HCT116 (cell line): Measurements from ENCODE around the gene SMC1B. TPM values are rescaled to one million over a fixed set of nuclear protein-coding genes. Genes with fewer than 3 reads are reported as not detected.

Experiments used
- ATAC-seq: fragments of 200-7000 bp; cut with Tn5 transposase; 2 replicates; pipeline ENCODE4 v1.9.1; 2020; ENCODE audit warnings: mild to moderate bottlenecking, moderate library complexity
- BruUV-seq: library from RNA; stranded (reverse); fragments of 400-500 nt; replicated peaks from 2 replicates; lab custom pipeline; 2021; lab: Mats Ljungman, UMichigan
- CTCF ChIA-PET: fragments of 300-600 bp; sonication (Branson Sonifier 250); formaldehyde crosslinking; loops from one replicate; lab custom pipeline; 2021; ENCODE audit warnings: antibody characterized with exemption; lab: Charles Lee
- POLR2A ChIA-PET: fragments of 300-600, 350-600 bp; sonication (Branson Sonifier 250); formaldehyde crosslinking; loops from one replicate; lab custom pipeline; 2021; ENCODE audit warnings: antibody characterized with exemption; lab: Charles Lee
- RAD21 ChIA-PET, 2 experiments: fragments of 300-600 bp; sonication (Branson Sonifier 250); formaldehyde crosslinking; loops; one replicate each; lab custom pipeline; 2023; ENCODE audit warnings: low total read pairs in 2 of 2; ENCODE audit not compliant: uncharacterized antibody in 2 of 2, unreplicated experiment in 2 of 2, low non-redundant PET in 1 of 2; lab: Charles Lee
- DNase-seq: peaks from one replicate; pipeline ENCODE4 v3.0.0-alpha.2; 2010; ENCODE audit warnings: low read depth, low spot score
- H2AFZ ChIP-seq: fragments of 200-600 bp; shearing (Covaris generic), sonication (generic); 2 replicates; pipeline ENCODE4 v1.6.1; 2017; ENCODE audit warnings: low read depth, mixed run types, mixed read lengths, antibody characterized with exemption, low read length; ENCODE audit not compliant: poor library complexity, severe bottlenecking
- H3K27ac ChIP-seq: 2 replicates; pipeline ENCODE4 v1.5.1; 2012; ENCODE audit warnings: low read depth, low read length
- H3K27me3 ChIP-seq: fragments of 200-600 bp; sonication (generic); 2 replicates; pipeline ENCODE4 v1.6.1; 2016; ENCODE audit warnings: mixed run types, low read length, mixed read lengths; ENCODE audit not compliant: insufficient read depth
- H3K36me3 ChIP-seq, 2 experiments: fragments of 200-500 bp in 1 of 2; fragments of 200-600 bp in 1 of 2; sonication (Bioruptor generic) in 1 of 2; sonication (generic) in 1 of 2; 2 replicates each; pipeline versions ENCODE4 v1.5.1 to v1.6.1; 2014 to 2016; ENCODE audit warnings: low read length in 2 of 2, inconsistent platforms in 1 of 2, mixed read lengths in 1 of 2, mixed run types in 1 of 2; ENCODE audit not compliant: insufficient read depth in 2 of 2, control insufficient read depth in 1 of 2
- H3K4me1 ChIP-seq, 2 experiments: fragments of 200-600 bp in 1 of 2; sonication (generic) in 1 of 2; 2 replicates each; pipeline versions ENCODE4 v1.5.1 to v1.6.1; 2012 to 2017; ENCODE audit warnings: low read length in 2 of 2, inconsistent platforms in 1 of 2, mild to moderate bottlenecking in 1 of 2, mixed read lengths in 1 of 2, mixed run types in 1 of 2, moderate library complexity in 1 of 2; ENCODE audit not compliant: insufficient read depth in 2 of 2, control insufficient read depth in 1 of 2
- H3K4me2 ChIP-seq: fragments of 200-600 bp; sonication (generic); 2 replicates; pipeline ENCODE4 v1.6.1; 2017; ENCODE audit warnings: mixed run types, low read length, mixed read lengths
- H3K4me3 ChIP-seq, 2 experiments: fragments of 200-600 bp in 1 of 2; sonication (generic) in 1 of 2; replicated peaks in 1 of 2; 2 replicates each; pipeline ENCODE4 v1.5.1; 2011 to 2016; ENCODE audit warnings: low read length in 2 of 2, control low read depth in 1 of 2, low read depth in 1 of 2, mild to moderate bottlenecking in 1 of 2, mixed read lengths in 1 of 2, mixed run types in 1 of 2
- H3K79me2 ChIP-seq: fragments of 200-600 bp; sonication (generic); 2 replicates; pipeline ENCODE4 v1.6.1; 2017; ENCODE audit warnings: mild to moderate bottlenecking, mixed run types, low read length, moderate library complexity, mixed read lengths; ENCODE audit not compliant: insufficient read depth
- H3K9ac ChIP-seq: fragments of 200-600 bp; sonication (generic); 2 replicates; pipeline ENCODE4 v1.6.1; 2016; ENCODE audit warnings: low read length, mixed read lengths
- H3K9me2 ChIP-seq: fragments of 200-600 bp; sonication (generic), shearing (Covaris generic); 2 replicates; pipeline ENCODE4 v1.6.1; 2017; ENCODE audit warnings: mixed run types, mild to moderate bottlenecking, moderate library complexity; ENCODE audit not compliant: insufficient read depth
- H3K9me3 ChIP-seq, 2 experiments: fragments of 200-500 bp in 1 of 2; fragments of 200-600 bp in 1 of 2; sonication (Bioruptor generic) in 1 of 2; sonication (generic) in 1 of 2; 2 replicates each; pipeline ENCODE4 v1.6.1; 2014 to 2017; ENCODE audit warnings: low read length in 2 of 2, mixed read lengths in 2 of 2, inconsistent platforms in 1 of 2, low read depth in 1 of 2, mild to moderate bottlenecking in 1 of 2, mixed run types in 1 of 2, moderate library complexity in 1 of 2; ENCODE audit not compliant: control insufficient read depth in 1 of 2, insufficient read depth in 1 of 2
- H4K20me1 ChIP-seq: fragments of 200-600 bp; sonication (generic), shearing (Covaris generic); 2 replicates; pipeline ENCODE4 v1.6.1; 2017; ENCODE audit warnings: mixed run types, mild to moderate bottlenecking, moderate library complexity; ENCODE audit not compliant: insufficient read depth
- EGR1 ChIP-seq: IDR thresholded peaks from 2 replicates; pipeline ENCODE4 v1.6.1; 2012; ENCODE audit warnings: low read depth
- ELF1 ChIP-seq: IDR thresholded peaks from 2 replicates; pipeline ENCODE4 v1.6.1; 2012; ENCODE audit warnings: low read depth, borderline replicate concordance
- EZH2 ChIP-seq: fragments of 200-600 bp; sonication (generic); IDR thresholded peaks from 2 replicates; pipeline ENCODE4 v1.6.1; 2017; ENCODE audit warnings: antibody characterized with exemption, mixed run types
- EZH2phosphoT487 ChIP-seq: fragments of 200-600 bp; IDR thresholded peaks from 2 replicates; pipeline ENCODE4 v1.6.1; 2018; ENCODE audit warnings: antibody characterized with exemption, borderline replicate concordance
- FOSL1 ChIP-seq: IDR thresholded peaks from 2 replicates; pipeline ENCODE4 v1.6.1; 2012; ENCODE audit warnings: low read depth
- POLR2A ChIP-seq: IDR thresholded peaks from 2 replicates; pipeline ENCODE4 v1.7.0; 2011; ENCODE audit warnings: borderline replicate concordance; ENCODE audit not compliant: insufficient read depth, insufficient read length; ENCODE audit errors: extremely low read depth
- RAD21 ChIP-seq: IDR thresholded peaks from 2 replicates; pipeline ENCODE4 v1.6.1; 2012; ENCODE audit warnings: low read depth, mild to moderate bottlenecking
- SP1 ChIP-seq: IDR thresholded peaks from 2 replicates; pipeline ENCODE4 v1.6.1; 2012; ENCODE audit warnings: low read depth
- SRF ChIP-seq: IDR thresholded peaks from 2 replicates; pipeline ENCODE4 v1.6.1; 2012; ENCODE audit warnings: low read depth
- TCF7L2 ChIP-seq: IDR thresholded peaks from 2 replicates; pipeline ENCODE4 v1.7.0; 2011; ENCODE audit warnings: borderline replicate concordance, inconsistent platforms; ENCODE audit not compliant: insufficient read depth, insufficient read length; ENCODE audit errors: extremely low read depth
- YY1 ChIP-seq: IDR thresholded peaks from 2 replicates; pipeline ENCODE4 v1.6.1; 2011; ENCODE audit warnings: low read length, low read depth, moderate library complexity, mild to moderate bottlenecking; ENCODE audit not compliant: insufficient replicate concordance; ENCODE audit errors: extremely low read depth
- ZNF274 ChIP-seq: fragments of 200-500 bp; sonication (Bioruptor generic); IDR thresholded peaks from 2 replicates; pipeline ENCODE4 v1.6.1; 2014; ENCODE audit warnings: mild to moderate bottlenecking, low read depth, low read length, inconsistent platforms
- intact Hi-C: fragments of 100-400 bp; cut with micrococcal nuclease; formaldehyde crosslinking; loops from 2 replicates; pipeline ENCODE4 v1.10.0; 2022
- total RNA-seq: library from RNA; stranded (reverse); gene quantifications from one replicate; pipeline ENCODE4 v1.2.1, GENCODE V29; 2021; ENCODE audit not compliant: unreplicated experiment
- TF ChIP-seq, protein P1 (sequence below): IDR thresholded peaks from 2 replicates; pipeline ENCODE4 v1.6.1; 2012
- TF ChIP-seq, protein P2 (sequence below): IDR thresholded peaks from 2 replicates; pipeline ENCODE4 v1.6.1; 2011; ENCODE audit warnings: mild to moderate bottlenecking, low read length, moderate library complexity; ENCODE audit not compliant: insufficient replicate concordance; ENCODE audit errors: extremely low read depth
- TF ChIP-seq, protein P3 (sequence below): IDR thresholded peaks from 2 replicates; pipeline ENCODE4 v1.6.1; 2012

Gene SMC1B
- total RNA-seq, 1 experiment from 2014 or later, result not detected

DNA sequence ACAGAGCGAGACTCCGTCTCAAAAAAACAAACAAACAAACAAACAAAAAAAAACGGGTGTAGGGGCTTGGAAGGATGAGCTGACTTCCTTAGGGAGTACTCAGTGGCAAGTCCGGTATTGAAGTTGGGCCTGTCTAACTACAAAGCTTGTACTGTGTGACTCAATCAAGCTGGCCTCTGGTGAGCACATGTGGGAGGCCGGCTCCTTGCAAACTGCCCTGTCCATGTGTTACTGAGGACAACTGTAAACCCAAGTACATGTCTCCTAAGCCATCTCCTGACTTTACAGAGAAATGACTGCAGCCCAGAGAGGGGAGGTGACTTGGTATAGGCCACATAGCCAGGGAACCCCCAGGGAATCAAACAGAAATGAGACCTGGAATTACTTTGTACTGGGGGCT, 11.7 kb upstream of the SMC1B start:
- Histone ChIP-seq H3K36me3 (no peaks in the 10 kb centered on the region), H3K9ac (no peak overlapping the region), H3K79me2 (no peaks in the 10 kb centered on the region), H3K9me3 (no peaks in the 10 kb centered on the region), H2AFZ (no peak overlapping the region), H3K27me3 (no peaks in the 10 kb centered on the region), H3K27ac (no peak overlapping the region), H3K9me2 (no peaks in the 10 kb centered on the region), H3K4me2 (no peak overlapping the region), H3K4me1 (no peaks in the 10 kb centered on the region), H4K20me1 (no peaks in the 10 kb centered on the region), H3K4me3 (no peak overlapping the region)
- ChIA-PET POLR2A (no interaction called here), CTCF (no interaction called here), RAD21 (no interaction called here)
- no peak for ATAC-seq
- intact Hi-C loops, result no loop called here
- TF ChIP-seq, protein P1, sequence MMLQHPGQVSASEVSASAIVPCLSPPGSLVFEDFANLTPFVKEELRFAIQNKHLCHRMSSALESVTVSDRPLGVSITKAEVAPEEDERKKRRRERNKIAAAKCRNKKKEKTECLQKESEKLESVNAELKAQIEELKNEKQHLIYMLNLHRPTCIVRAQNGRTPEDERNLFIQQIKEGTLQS, result no peak
- TF ChIP-seq EGR1, result no peak
- TF ChIP-seq TCF7L2, result no peak
- no peak for TF ChIP-seq ELF1
- no peak for TF ChIP-seq EZH2
- TF ChIP-seq, protein P2, sequence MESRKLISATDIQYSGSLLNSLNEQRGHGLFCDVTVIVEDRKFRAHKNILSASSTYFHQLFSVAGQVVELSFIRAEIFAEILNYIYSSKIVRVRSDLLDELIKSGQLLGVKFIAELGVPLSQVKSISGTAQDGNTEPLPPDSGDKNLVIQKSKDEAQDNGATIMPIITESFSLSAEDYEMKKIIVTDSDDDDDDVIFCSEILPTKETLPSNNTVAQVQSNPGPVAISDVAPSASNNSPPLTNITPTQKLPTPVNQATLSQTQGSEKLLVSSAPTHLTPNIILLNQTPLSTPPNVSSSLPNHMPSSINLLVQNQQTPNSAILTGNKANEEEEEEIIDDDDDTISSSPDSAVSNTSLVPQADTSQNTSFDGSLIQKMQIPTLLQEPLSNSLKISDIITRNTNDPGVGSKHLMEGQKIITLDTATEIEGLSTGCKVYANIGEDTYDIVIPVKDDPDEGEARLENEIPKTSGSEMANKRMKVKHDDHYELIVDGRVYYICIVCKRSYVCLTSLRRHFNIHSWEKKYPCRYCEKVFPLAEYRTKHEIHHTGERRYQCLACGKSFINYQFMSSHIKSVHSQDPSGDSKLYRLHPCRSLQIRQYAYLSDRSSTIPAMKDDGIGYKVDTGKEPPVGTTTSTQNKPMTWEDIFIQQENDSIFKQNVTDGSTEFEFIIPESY, result no peak
- no TSS peak for BruUV-seq
- DNase-seq, result no peak

DNA sequence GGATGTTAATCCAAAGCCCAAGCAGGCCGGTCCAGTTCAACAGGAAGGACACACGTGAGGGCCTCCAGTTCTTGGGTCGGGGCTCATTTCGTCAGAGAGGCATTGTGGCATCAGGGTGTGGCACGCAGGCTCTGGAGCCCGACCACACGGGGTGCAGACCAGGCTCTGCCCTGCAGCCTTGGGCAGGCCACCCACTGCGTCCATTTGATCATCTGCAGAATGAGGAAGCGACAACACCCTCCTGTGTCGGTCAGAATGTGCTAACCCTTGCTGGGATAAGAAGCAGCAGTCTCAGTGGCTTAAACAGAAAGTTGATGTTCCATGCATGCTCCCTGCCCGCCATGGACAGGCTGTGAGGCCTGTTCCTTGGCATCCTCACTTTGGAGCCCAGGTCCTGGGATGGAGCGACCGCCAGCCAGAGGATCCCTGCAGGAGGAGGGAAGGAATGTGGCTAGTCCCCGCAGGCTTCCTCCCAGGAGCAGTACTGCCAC, 10.9 kb upstream of the SMC1B start:
- no peak overlapping the region for H3K27ac ChIP-seq
- no peak overlapping the region for H3K9ac ChIP-seq
- no peak for ATAC-seq
- no peaks in the 10 kb centered on the region for H3K79me2 ChIP-seq
- no peaks in the 10 kb centered on the region for H3K36me3 ChIP-seq
- CTCF ChIA-PET, result no interaction called here
- POLR2A ChIA-PET, result no interaction called here
- no TSS peak for BruUV-seq
- no peaks in the 10 kb centered on the region for H3K4me1 ChIP-seq
- H3K9me2 ChIP-seq, result no peaks in the 10 kb centered on the region
- intact Hi-C loops, result no loop called here
- DNase-seq, result no peak
- no peaks in the 10 kb centered on the region for H3K9me3 ChIP-seq
- no peaks in the 10 kb centered on the region for H4K20me1 ChIP-seq
- RAD21 ChIA-PET, result no interaction called here
- no peak overlapping the region for H3K4me2 ChIP-seq
- H3K4me3 ChIP-seq, result no peak overlapping the region
- H2AFZ ChIP-seq, result no peak overlapping the region
- H3K27me3 ChIP-seq, result no peaks in the 10 kb centered on the region
- no peak for TF ChIP-seq EZH2
- TF ChIP-seq, protein P2, result no peak
- TF ChIP-seq RAD21, result no peak
- no peak for TF ChIP-seq ELF1
- TF ChIP-seq POLR2A, result no peak
- TF ChIP-seq, protein P3, sequence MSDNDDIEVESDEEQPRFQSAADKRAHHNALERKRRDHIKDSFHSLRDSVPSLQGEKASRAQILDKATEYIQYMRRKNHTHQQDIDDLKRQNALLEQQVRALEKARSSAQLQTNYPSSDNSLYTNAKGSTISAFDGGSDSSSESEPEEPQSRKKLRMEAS, result no peak
- no peak for TF ChIP-seq YY1
- no peak for TF ChIP-seq EZH2phosphoT487
- no peak for TF ChIP-seq EGR1
- TF ChIP-seq FOSL1, result no peak
- TF ChIP-seq SRF, result no peak
- TF ChIP-seq ZNF274, result no peak
- TF ChIP-seq TCF7L2, result no peak
- no peak for TF ChIP-seq SP1
